CD4-positive, alpha-beta T cell treated with Interferon alpha-2 for 1 hour (primary cell): Measurements from ENCODE around the gene ADCY5.

ENCODE experiments used
- DNase-seq, 2 donors: peaks; one replicate each; pipeline ENCODE4 v3.0.0-alpha.2; 2020 to 2022

The ADCY5 gene

DNA sequence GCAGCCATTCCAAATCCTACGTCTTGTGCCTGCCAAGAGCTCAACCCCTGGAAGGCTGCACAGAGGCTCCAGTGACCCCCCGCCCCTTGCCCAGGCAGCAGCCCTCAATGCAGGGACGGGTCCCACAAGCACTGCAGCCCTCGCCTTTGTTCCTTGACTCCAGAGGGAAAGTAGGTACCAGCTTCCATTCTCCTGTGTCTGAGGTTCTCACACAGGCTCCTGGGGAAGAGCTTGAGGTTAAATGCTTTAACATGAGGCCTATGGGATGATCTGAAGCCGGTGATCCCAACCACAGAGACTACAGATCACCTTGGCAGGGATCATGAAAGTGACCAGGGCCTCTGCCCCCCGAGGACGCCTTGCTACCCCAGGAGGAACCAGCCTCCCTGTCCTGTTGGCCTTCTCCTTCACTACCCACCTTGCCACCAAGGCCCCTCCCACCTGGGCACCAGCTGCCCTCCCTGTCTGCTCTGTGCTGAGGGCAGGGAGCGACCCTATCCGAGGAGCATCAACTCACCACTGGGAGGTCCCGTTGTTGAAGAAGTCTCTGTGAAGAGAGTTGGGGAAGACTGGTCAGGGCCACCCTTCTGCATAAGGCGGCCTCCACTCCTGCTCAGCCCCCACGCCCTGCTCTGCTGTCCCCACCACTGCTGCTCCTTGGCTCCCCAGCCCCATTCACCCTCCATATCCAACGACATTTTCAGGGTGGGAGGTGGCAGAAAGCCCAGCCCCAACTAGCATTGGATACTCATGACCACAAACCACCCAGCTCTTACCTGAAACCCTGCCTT lies 151.9 kb downstream of the ADCY5 start:
- DNase-seq = no peak

DNA sequence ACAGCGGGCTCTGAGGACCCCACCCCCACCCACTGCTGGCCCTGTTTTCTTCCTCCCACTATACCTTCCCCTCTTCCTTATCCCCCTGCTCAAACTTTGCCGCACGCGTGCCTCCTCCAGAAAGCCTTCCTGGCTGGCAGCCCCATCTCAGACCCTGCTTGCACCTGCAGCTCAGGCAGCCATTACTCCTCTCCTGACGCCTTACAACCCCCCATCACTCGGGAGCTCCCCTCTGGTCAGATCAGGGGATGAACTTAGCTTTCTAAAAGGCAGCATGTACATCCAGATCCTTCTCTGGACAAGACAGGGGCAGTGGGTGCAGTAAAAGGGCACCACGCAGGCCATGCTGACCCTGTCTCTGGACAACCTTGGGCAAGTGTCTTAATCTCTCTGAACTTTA lies 152.6 kb downstream of the ADCY5 start:
- DNase-seq = no peak

DNA sequence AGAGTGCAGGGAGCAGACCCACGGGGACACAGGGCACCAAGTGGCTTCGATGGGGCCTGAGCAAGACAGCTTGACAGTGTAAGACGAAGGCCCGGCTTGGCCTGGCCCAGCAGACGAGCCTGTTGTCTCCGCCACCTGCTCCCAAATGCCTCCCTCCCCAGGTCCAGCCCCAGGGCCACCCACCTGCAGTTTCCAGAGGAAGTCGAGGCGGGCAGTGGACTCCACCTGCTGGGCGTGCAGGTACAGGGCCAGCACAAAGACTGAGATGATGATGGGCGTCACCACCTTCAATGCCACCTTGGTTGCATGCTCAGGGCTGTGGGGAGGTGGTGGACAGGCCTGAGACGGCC lies 153.0 kb downstream of the ADCY5 start:
- DNase-seq = no peak

DNA sequence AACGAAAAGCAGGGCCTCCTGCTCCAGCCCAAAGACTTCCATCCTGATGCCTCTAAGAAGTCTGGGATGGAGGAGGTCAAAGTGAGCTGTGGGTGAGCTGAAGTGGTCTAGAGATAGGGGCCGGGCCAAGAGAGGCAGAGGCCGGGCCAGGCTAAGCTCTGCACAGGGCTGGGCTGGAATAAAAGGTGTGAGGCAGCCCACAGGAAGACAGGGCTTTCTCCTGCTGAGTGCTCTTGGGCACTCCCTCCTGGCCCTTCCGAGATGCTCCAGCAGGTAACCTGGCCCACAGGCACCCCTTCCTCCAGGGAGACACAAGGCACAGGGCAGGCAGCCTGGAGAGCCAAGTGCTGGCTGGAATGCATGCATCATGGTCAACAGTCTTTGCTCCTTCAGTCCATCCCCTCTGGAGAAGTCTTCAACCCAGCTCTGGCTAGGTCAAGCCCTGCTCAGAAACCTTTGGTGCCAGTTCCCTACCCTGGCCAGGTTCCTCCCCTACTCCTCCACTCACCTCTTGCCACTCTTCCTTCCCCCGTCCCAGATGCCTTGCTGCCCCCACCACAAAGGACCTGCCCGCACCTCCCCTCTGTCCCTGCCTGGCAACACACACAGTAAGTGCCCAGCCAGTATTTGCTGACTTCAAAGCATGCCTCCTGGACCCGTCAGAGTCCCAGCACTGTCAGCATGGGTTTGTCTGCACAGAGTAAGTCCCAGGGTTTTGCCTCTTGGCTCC lies 153.6 kb downstream of the ADCY5 start:
- DNase-seq = no peak

DNA sequence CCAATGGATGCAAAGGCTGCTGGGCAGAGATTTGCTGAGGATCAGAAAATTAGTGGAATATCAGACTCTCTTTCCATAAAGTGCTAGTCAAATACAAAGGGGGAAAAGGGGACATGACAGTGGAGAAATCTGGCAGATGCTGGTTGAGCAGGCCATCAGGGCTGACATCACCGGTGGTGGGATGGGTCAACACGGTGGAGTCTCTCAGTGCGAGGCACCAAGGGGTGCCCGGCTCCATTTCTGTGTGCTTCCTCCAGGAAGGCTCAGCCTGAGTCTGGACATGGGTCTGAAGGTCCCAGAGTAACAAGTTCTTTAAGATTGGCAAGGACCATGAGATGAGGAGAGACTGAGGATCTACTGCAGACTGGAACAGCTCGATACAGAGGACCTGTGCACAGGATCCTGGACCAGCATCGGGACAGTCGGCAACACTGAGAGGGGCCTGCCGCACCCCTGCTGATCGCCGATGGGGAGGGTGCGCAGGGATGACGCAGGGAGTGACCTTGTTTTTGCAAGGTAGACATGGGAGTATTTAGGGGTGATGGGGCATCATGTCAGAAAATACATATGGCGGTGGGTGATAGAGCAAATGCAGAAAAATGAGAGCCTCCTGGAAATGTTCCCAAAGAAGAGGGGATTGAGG lies 154.5 kb downstream of the ADCY5 start:
- no peak for DNase-seq

DNA sequence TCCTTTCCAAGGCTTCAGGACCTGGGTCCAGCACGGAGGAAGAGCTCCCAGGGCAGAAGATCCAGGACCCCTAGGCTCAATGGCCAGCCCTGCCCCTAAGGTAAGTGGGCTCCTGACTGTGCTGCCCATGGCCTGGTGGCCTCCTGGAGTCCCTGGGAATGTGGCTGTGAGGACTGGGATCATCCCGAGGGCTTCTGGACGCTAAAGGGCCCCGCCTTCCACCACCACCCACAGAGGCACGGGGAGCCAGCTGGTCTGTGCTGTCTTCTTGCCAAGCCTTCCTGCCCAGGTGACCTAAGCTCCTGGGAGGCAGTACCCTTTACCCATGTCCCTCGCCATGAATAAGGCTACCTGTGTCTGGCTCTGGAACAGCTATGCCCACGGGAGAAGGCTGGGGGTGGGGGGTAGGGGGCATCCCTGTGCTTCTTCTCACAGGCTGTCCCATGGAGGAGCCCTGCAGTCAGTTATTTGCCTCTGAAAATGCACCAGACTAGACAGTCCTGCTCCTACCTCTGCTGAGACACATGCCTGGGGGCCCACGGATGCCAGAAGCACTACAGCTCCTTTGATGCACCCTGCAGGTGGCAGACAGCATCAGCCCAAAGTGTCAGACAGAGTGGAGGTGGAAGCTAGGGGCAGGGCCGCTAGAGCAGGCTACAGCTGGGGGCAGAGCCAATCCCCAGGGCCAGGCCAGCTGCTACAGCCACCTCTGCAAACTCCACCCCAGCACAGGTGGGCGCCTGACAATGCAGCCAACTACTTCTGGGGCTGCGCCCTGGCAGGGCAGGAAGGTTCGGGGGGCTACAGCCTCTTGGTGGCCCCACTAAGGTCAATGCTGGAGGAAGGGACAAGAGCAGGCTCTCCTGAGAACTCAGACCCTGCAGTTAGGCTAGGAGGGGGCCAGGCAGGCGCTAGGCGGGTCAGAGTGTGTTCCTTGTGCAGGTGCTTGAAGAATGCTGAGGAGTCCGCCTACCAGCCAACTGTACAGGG lies 156.3 kb downstream of the ADCY5 start:
- no peak for DNase-seq

DNA sequence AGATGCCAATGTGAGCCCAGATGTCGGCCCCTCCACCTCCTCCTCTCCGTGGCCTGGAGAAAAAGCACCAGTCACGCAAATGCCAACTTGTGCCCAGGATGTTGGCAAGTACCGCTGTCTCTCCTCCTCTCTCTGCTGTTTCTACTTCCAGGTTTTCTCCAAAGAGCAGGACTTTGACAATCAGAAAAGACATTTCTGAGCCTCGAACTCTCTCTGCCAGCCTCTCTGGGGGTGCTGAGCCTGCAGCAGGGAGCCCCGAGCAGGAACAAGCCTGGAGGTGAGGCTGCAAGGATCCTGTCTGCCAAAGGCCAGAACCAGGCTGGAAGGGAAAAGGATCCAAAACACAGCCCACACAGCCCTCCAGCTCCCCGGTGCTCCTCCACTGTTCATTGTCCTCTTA lies 157.5 kb downstream of the ADCY5 start:
- no peak for DNase-seq

DNA sequence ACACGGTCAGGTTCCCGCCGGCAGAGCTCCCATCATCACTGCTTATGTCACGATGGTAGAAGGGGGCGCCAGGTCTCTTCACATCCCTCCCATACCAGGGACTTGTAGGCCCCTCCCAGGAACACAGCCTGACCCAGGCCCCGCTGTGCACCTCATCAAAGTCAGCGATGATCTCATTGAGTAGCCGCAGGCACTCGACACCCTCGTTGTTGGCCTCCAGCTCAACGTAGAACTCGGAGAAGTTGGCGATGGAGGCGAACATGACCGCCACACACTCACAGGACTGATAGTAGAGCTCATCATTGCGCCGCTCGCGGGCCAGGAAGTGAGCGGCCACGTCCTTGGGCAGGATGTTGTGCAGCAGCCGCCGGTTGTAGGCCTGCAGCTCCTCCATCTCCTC lies 157.9 kb downstream of the ADCY5 start:
- DNase-seq = no peak

DNA sequence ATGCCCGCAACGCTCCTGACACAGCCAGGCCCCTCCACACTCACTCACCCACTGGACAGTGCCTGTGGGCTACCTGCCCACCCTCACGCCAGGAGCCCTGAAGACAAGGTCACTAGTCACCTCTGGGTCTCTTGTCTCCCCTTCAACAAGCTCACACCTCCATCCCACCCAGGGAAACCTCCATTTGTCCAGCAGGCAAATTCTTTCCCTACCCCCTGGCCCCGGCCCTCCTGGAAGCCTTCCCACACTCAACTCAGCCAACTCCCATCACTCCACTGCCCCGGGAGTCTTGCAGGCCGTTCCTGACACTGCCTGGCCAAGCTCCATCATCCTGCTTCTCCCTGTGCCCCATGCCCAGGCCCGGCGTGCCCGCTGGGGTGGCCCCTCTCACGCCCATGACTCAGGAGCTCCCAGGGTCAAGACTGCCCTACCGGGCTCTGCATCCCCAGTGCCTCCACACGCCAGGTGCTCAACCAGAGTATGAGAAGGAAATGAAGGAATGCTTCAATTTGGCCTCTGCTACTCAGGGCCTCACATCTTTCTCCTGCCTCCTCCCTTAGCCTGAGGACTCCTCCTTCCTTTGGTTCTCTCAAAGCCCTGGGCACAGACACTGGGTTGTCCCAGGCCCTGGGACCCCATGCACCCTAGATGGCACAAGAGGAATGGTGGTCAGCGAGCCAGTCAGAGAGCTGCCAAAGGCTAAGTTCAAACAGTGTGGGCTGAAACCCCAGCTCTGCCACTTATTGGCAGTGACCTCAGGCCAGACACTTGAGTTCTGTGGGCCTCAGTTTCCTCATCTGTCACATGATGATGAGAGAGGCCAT lies 158.6 kb downstream of the ADCY5 start:
- DNase-seq = no peak

DNA sequence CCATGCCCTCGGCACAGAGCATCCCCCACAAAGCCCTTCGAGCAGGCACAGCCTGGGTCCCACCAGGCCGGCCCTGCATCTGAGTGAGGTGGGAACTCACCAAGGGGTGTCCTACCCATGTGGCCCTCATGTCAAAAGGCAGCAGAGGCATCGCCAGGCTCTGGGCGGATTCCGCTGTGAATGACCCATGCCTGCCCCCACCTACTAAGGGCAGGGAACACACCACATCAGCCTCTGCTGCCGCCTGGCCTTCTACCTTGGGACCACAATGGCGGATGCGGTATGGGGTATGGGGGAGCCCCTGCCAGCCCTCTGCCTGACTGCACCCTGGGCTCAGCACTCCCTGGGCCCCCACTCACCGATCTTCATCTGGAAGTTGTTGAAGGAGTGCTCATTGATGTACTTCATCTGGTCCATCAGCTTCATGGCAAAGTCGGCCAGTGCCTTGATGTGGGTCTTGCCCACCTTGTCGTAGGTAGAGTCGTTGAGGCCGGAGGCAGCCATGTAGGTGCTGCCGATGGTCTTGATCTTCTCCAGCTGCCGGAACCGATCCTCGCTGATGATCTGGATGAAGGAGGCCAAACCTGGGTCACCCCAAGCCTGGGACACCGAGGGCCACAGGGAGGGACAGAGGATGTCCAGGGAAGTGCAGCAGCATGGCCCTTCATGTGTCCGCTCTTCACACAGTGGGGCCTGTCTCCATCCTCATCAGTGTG lies 159.3 kb downstream of the ADCY5 start:
- DNase-seq = no peak

DNA sequence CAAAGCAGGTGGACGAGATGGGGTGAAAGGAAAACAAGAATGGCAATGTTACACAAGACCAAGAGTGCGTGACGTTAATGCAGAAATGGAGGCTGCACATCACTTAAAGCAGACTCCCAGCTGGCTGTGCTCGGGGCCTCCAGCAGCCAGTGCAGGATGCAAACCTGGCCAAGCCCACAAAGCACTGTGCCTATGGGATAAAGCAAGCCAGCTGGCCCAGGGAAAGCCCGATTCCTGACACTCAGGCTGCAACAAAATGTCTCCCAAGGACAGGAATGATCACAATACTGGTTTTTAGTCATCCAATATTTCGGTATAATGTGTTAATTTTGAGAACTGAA lies 161.0 kb downstream of the ADCY5 start:
- no peak for DNase-seq

DNA sequence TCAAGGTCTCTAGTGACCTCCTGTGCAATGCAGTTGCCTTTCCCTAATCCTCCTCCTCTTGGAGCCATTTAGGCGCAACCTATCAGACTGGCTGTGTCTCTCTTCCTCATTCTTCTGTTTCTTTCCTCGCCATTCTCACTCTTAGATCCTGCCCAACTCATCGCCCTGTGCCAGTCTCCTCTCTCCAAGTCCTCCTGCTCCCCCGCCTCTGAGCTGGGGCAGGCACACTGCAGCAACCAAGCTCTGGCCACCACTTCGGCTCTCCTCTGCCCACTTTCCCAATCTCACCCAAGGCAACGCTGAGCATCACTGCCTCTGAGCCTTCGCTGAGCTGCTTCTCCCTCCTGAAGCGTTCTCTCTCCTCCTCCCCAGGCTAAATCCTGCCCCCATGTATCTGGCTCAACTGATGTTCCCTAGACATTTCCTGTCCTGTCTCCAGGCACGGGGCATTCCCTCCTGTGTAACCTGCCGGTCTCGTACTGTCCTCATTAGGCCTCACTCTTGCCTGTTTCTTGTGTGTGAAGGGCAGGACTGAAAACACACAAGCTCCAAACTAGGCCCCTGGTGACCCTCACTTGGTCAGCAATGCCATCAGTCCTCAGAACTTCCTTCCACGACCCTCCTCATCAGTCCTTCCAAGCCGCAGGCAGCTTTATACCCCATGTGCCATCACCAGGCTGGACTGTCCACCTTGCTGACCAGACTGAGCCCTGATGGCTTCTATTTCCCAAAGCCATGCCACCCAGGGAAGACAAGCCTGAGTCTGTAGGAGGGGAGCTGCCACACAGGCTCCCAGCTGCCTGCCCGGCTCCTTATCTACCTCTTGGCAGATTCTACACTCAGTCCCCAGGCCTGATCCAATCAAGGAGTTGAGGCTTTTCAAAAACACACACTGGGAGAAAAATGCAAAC lies 161.6 kb downstream of the ADCY5 start:
- no peak for DNase-seq

DNA sequence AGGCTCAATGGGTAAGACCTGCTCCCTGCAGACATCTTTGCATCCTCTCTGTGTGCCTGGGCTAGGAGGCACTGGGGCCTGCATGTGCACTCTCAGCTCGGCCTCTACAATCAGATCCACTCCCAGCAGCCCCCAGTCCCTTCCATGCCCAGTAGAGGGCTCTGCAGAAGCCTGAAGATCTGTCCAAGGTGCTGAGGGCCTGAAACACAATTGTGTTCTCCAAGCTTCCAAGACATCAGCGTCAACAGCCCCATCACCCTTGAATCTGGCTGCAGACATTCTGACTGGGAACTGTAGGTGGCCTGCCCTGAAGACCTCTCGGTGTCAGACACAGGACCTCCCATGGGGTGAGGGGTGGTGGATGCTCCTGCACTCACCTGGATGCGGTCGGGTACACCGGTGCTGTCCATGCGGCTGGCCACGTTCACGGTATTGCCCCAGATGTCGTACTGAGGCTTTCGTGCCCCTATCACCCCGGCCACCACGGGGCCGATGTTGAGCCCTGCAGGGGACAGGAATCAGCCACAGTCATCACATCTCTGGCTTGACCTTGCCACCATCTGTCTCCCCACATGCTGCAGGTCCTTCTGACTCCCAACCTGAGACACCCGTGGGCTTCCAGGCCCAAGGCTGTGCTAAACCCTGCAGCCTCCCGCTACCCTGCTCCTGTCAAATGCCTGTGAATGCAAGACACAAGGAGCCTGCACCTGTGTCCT lies 162.4 kb downstream of the ADCY5 start:
- DNase-seq = peak in 1 of 2 donors; percentile 23

DNA sequence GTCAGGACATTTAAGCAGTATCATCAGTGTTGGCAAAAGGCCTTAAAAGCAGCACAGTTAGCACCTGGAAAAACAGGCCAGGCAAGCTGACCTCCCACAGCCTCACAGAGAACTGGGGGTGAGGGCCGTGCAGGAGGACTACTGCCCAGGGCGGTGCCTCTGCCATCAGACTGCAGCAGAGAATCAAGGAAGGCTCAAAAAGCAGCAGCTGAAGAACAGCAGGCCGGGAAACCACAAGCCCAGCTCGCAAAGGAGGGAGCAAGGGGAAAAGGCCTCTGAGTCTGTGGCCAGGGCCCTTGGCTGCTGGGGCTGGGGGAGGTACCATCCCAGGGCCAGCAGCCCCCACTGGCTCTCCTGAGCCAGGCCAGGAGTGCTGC lies 163.0 kb downstream of the ADCY5 start:
- DNase-seq = no peak

DNA sequence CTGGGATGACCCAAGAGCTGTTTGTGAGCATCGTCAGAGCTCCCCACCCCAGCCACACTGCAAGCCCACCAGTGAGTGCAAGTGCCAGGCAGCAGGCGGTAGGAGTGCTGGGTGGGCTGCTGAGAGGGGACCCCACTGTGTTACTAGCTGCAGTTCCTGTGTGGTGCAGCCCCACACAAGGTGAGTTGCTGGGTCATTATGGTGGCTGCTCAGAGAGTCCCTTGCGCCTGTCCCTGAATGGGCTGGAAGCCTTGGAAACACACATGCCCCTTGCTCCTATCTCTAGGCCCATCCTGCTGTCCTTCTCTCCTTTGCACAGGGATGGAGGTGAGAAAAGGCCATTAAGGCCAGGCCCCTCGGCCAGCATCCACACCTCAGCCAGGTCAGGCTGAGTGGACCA lies 163.4 kb downstream of the ADCY5 start:
- DNase-seq = no peak

DNA sequence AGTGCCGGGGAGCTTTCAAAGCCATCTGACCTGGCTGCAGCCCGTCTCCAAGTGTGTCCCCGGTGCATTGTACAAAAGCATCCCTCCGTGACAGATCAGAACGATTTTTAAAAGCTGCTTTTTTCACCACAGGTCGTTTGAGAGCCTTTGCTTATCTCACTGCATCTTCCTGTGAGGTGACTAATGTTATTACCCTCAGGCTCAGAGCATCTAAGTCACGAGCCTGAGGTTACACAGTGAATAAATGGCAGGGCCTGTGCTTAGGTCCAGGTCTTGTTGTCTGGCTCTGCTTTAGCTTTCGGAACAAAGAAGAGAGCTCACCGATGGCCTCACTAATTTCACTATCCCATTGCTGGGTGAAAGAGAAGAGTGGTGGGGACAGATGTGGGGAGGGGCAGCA lies 163.8 kb downstream of the ADCY5 start:
- DNase-seq = no peak

DNA sequence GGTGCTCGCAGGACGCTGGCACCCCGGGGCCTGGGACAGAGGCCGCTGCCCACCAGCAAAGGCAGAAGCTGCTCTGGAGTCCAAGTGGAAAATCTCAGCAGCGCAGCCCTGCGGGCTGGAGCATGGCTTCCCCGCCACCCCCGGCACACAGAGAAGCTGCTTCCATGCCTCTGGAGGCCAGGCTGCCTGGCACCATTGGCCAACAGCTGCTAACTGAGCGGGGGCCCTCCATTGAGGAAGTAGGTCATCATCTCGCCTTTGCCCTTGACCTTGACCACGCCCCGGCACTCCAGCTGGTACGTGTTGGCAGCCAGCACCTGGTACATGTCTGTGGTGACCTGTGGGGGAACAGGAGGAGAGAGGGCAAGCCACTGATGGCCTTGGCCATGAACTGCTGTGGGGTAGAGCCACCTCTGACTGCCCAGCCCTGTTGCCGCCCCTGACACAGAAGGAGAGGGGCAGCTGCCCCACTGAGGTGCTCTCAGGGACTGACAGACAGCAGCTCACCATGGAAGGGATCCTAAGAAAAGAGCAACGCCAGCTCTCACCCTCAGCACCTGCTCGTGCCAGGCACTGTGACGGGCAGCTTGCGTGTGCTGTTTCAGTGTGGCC lies 164.4 kb downstream of the ADCY5 start:
- DNase-seq = no peak

DNA sequence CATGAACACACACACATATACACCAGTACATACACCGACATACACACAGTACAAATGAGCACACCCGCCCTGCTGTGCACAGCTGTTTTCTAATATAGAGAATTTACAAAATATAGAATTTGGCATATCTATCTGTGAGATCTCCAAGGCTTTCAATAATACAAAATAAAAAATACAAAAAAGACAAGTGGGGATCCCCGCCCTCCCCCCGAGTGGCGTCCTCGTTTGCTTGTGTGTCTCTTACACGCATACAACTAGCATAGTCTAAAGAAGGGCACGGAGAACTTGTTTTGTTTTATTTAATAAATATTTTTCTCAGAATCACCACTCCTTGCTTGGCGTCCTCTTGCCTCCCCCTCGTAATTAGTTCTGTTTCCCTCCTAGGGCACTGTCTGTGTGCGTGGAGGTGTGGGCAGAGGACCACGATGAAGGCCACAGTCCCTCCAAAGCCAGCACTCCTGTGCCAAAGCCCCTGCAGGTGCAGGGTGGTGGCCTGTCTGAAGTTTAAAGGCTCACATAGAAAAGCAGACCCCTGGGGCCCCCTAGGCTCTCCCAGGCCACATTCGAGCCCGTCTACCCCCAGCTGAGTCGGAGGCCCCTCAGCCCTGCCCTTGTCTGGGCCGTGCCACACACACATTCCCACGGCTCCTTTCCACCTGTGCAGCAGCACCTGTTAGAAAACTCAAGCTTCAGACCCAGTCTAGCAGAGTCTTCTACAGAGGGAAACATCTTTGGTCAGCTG lies 165.1 kb downstream of the ADCY5 start:
- DNase-seq = no peak
